Endothelial cell of umbilical vein (primary cell): ENCODE data around the gene ACSM4. TPM values are rescaled to one million over a fixed set of nuclear protein-coding genes. Genes with fewer than 3 reads are reported as not detected.

Experiments used
- BruUV-seq: library from RNA; stranded (reverse); fragments of 400-500 nt; replicated peaks from 2 replicates; lab custom pipeline; 2021; lab: Mats Ljungman, UMichigan
- CTCF ChIA-PET: fragments of 300-600, 350-600 bp; sonication (Branson Sonifier 250); formaldehyde crosslinking; loops from one replicate; lab custom pipeline; 2021; ENCODE audit warnings: antibody characterized with exemption, inconsistent platforms; lab: Charles Lee
- POLR2A ChIA-PET: fragments of 300-600, 350-600 bp; sonication (Branson Sonifier 250); formaldehyde crosslinking; loops from one replicate; lab custom pipeline; 2021; ENCODE audit warnings: antibody characterized with exemption, inconsistent platforms; lab: Charles Lee
- DNase-seq: peaks from one replicate; pipeline ENCODE4 v3.0.0-alpha.2; 2011; ENCODE audit warnings: low read depth, low spot score
- FAIRE-seq: peaks from 2 replicates; lab custom pipeline; 2011; peaks lifted over from hg19 to GRCh38; lab: Jason Lieb, UNC
- H2AFZ ChIP-seq: 2 replicates; pipeline ENCODE4 v1.6.0; 2012; ENCODE audit warnings: low read depth, low read length, control low read depth, inconsistent platforms
- H3K27ac ChIP-seq: 2 replicates; pipeline ENCODE4 v1.5.1; 2011; ENCODE audit warnings: low read depth, mild to moderate bottlenecking, control low read depth, low read length, moderate library complexity; ENCODE audit not compliant: insufficient read depth
- H3K27me3 ChIP-seq, 2 experiments: 2 replicates each; pipeline versions ENCODE4 v1.6.0 to v1.6.1; 2011; ENCODE audit warnings: low read length in 2 of 2, mixed read lengths in 1 of 2; ENCODE audit not compliant: control insufficient read depth in 2 of 2, insufficient read depth in 2 of 2
- H3K36me3 ChIP-seq, 2 experiments: 2 replicates in 1 of 2; 3 replicates in 1 of 2; pipeline ENCODE4 v1.5.1; 2011; ENCODE audit warnings: low read length in 2 of 2, mild to moderate bottlenecking in 1 of 2, moderate library complexity in 1 of 2; ENCODE audit not compliant: control insufficient read depth in 2 of 2, insufficient read depth in 2 of 2; ENCODE audit errors: extremely low read depth in 1 of 2
- H3K4me1 ChIP-seq: 3 replicates; pipeline ENCODE4 v1.5.1; 2011; ENCODE audit warnings: mild to moderate bottlenecking, low read length; ENCODE audit not compliant: control insufficient read depth, insufficient read depth; ENCODE audit errors: extremely low read depth
- H3K4me2 ChIP-seq: 2 replicates; pipeline ENCODE4 v1.6.1; 2011; ENCODE audit warnings: low read length, control low read depth, mixed read lengths; ENCODE audit not compliant: insufficient read depth
- H3K4me3 ChIP-seq, 3 experiments: fragments of 200-600 bp in 1 of 3; sonication (generic), shearing (Covaris generic) in 1 of 3; replicated peaks in 1 of 3; 2 replicates each; pipeline ENCODE4 v1.5.1; 2011 to 2016; ENCODE audit warnings: control low read depth in 3 of 3, low read length in 3 of 3, mild to moderate bottlenecking in 2 of 3, inconsistent platforms in 1 of 3, low read depth in 1 of 3, moderate library complexity in 1 of 3; ENCODE audit not compliant: insufficient read depth in 1 of 3
- H3K79me2 ChIP-seq: 2 replicates; pipeline ENCODE4 v1.6.0; 2012; ENCODE audit warnings: low read length, inconsistent platforms; ENCODE audit not compliant: control insufficient read depth, insufficient read depth
- H3K9ac ChIP-seq: replicated peaks from 2 replicates; pipeline ENCODE3; 2011; ENCODE audit warnings: low read length, control low read depth; ENCODE audit not compliant: insufficient read depth; ENCODE audit errors: extremely low read depth
- H3K9me1 ChIP-seq: replicated peaks from 3 replicates; pipeline ENCODE4 v1.6.0; 2011; ENCODE audit warnings: mild to moderate bottlenecking, low read length; ENCODE audit not compliant: control insufficient read depth, insufficient read depth; ENCODE audit errors: extremely low read depth
- H3K9me3 ChIP-seq: replicated peaks from 2 replicates; pipeline ENCODE4 v1.5.1; 2012; ENCODE audit warnings: low read length, inconsistent platforms; ENCODE audit not compliant: control insufficient read depth, insufficient read depth
- H4K20me1 ChIP-seq: replicated peaks from 2 replicates; pipeline ENCODE3; 2011; ENCODE audit warnings: mild to moderate bottlenecking, low read length; ENCODE audit not compliant: control insufficient read depth, insufficient read depth; ENCODE audit errors: extremely low read depth
- EZH2 ChIP-seq: IDR thresholded peaks from 2 replicates; pipeline ENCODE4 v1.6.1; 2012; ENCODE audit warnings: borderline replicate concordance, low read depth, mild to moderate bottlenecking, moderate library complexity, low read length, inconsistent platforms; ENCODE audit not compliant: severe bottlenecking
- FOS ChIP-seq: IDR thresholded peaks from 2 replicates; pipeline ENCODE4 v1.6.1; 2011; ENCODE audit warnings: mild to moderate bottlenecking, low read length, moderate library complexity, borderline replicate concordance; ENCODE audit not compliant: insufficient read depth
- GATA2 ChIP-seq: IDR thresholded peaks from 2 replicates; pipeline ENCODE4 v1.7.0; 2011; ENCODE audit warnings: low read depth, mild to moderate bottlenecking, moderate library complexity, mixed read lengths, low read length; ENCODE audit not compliant: insufficient read length, insufficient read depth
- JUN ChIP-seq: IDR thresholded peaks from 2 replicates; pipeline ENCODE4 v1.6.1; 2011; ENCODE audit warnings: borderline replicate concordance, low read depth; ENCODE audit not compliant: insufficient read length, insufficient read depth
- MYC ChIP-seq: IDR thresholded peaks from one replicate; pipeline ENCODE4 v1.6.1; 2011; ENCODE audit warnings: mild to moderate bottlenecking, low read depth, low read length
- POLR2A ChIP-seq: IDR thresholded peaks from 2 replicates; pipeline ENCODE4 v1.6.1; 2012; ENCODE audit warnings: low read depth, mild to moderate bottlenecking, control low read depth, low read length
- dilution Hi-C: fragments of 300-500 bp; cut with MboI; formaldehyde crosslinking; loops from one replicate; pipeline ENCODE4 v1.15.0; 2019; ENCODE audit warnings: low sequenced_read_pairs; ENCODE audit not compliant: extremely low pct_ligation_motif_present
- intact Hi-C: fragments of 100-400 bp; cut with micrococcal nuclease; formaldehyde crosslinking; loops from one replicate; pipeline ENCODE4 v1.10.0; 2022
- polyA plus RNA-seq, 4 experiments: library from polyadenylated mRNA; depleted of rRNA in 3 of 4; stranded (reverse) in 3 of 4; unstranded in 1 of 4; fragments of >200 nt; gene quantifications; 2 replicates each; pipeline versions ENCODE4 v1.2.1 to v1.2.3, GENCODE V29; 2011 to 2012; ENCODE audit warnings: missing spikeins in 1 of 4
- total RNA-seq: library from RNA; stranded (reverse); gene quantifications from 2 replicates; pipeline ENCODE4 v1.2.3, GENCODE V29; 2021
- TF ChIP-seq, protein P1 (sequence below), 2 donors: IDR thresholded peaks; 1 replicate in 1 of 2; 2 replicates in 1 of 2; pipeline ENCODE4 v1.5.1; 2011; ENCODE audit warnings: low read length in 2 of 2, mild to moderate bottlenecking in 2 of 2, moderate library complexity in 2 of 2, control low read depth in 1 of 2, inconsistent platforms in 1 of 2, low read depth in 1 of 2; ENCODE audit not compliant: insufficient read depth in 1 of 2; ENCODE audit errors: extremely low read depth in 1 of 2

The ACSM4 gene
- total and polyA plus RNA-seq, 2 donors (not counting 3 experiments of a cell fraction or from before 2014, with no cell fraction given), result not detected

DNA sequence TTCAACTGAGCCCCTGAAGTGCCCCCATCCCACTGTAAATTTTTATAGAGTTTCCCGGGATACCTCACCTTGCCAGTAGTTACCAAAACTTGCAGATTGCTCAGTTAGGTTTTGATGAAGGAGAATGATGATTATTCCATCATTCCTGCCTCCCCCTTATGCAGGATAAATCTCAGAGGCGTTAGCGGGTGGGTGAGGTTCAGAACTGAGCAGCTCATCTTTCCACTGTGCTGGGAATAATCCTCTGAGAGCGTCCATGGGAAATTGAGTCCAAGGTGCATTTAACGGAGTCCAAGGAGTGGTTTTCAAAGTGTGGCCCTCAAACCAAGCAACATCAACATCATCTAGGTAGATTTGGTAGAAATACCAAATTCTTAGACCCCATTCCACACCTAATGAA lies 18.7 kb downstream of the ACSM4 start:
- CTCF ChIA-PET, result interaction anchor here (0.8 to 4.2 kb wide), 2 partner anchors 50 to 137 kb away, joined by 3 to 35 read pairs; no protein-coding TSS in a partner anchor
- TF ChIP-seq GATA2, result no peak
- TF ChIP-seq MYC, result no peak
- TF ChIP-seq FOS, result no peak
- no peak for TF ChIP-seq EZH2
- TF ChIP-seq, protein P1, sequence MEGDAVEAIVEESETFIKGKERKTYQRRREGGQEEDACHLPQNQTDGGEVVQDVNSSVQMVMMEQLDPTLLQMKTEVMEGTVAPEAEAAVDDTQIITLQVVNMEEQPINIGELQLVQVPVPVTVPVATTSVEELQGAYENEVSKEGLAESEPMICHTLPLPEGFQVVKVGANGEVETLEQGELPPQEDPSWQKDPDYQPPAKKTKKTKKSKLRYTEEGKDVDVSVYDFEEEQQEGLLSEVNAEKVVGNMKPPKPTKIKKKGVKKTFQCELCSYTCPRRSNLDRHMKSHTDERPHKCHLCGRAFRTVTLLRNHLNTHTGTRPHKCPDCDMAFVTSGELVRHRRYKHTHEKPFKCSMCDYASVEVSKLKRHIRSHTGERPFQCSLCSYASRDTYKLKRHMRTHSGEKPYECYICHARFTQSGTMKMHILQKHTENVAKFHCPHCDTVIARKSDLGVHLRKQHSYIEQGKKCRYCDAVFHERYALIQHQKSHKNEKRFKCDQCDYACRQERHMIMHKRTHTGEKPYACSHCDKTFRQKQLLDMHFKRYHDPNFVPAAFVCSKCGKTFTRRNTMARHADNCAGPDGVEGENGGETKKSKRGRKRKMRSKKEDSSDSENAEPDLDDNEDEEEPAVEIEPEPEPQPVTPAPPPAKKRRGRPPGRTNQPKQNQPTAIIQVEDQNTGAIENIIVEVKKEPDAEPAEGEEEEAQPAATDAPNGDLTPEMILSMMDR (IDR thresholded peaks at IDR 0.05; ENCODE audit: extremely low read depth in 1 of 2, insufficient read depth in 1 of 2, low read depth in 1 of 2, low read length in 2 of 2), result no peak
- no peak for TF ChIP-seq POLR2A
- no peak for TF ChIP-seq JUN

More for the DNA sequence above, 18.7 kb downstream of the ACSM4 start:
- DNase-seq, result no peak
- H3K9me1 ChIP-seq, result no peaks in the 10 kb centered on the region
- dilution Hi-C loops, result no loop called here
- no peaks in the 10 kb centered on the region for H3K9me3 ChIP-seq
- no peaks in the 10 kb centered on the region for H3K4me1 ChIP-seq
- no peak for FAIRE-seq
- intact Hi-C loops, result no loop called here
- H3K27me3 ChIP-seq, result peaks cover 0 to 9% of the 10 kb centered on the region in 2 experiments
- no peak overlapping the region for H3K4me3 ChIP-seq
- H3K79me2 ChIP-seq, result no peaks in the 10 kb centered on the region
- H3K36me3 ChIP-seq, result no peaks in the 10 kb centered on the region
- BruUV-seq, result no TSS peak
- no peak overlapping the region for H3K4me2 ChIP-seq
- H3K9ac ChIP-seq, result no peak overlapping the region
- POLR2A ChIA-PET, result no interaction called here
- no peak overlapping the region for H2AFZ ChIP-seq
- no peak overlapping the region for H3K27ac ChIP-seq
- H4K20me1 ChIP-seq, result no peaks in the 10 kb centered on the region
